GM19035 (cell line): ENCODE measurements around the gene PCNP.
"Not testable (repeated sequence)": the region's sequence is repeated elsewhere in the genome, so short reads cannot be mapped to it uniquely, and the experiment has no call there.

Experiments used
- ATAC-seq: cut with Tn5 transposase; IDR thresholded peaks from one replicate; pipeline ENCODE4 v1.9.1; 2021; ENCODE audit not compliant: unreplicated experiment

PCNP gene

GRCh38 chr3:101631098-101631796 lies 57.3 kb downstream of the PCNP start:
- ATAC-seq, result no peak

DNA sequence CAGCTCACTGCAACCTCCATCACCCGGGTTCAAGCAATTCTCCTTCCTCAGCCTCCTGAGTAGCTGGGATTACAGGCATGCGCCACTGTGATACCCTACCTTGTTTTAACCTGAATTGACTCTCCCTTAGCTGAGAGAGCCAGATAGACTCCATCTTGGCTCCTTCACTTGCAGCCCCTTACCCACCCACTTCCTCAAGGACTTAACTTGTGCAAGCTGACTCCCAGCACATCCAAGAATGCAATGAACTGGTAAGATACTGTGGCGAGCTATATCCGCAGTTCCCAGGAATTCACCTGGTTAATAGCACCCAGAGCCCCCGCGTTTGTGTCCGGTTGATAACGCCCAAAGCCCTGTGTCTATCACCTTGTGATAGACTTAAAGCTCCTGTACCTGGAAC lies 58.0 kb downstream of the PCNP start:
- ATAC-seq, result not testable (repeated sequence)

- ATAC-seq, result no peak
Observed at GRCh38 chr3:101632586-101632985, 58.6 kb downstream of the PCNP start.

GRCh38 chr3:101633186-101633585 lies 59.2 kb downstream of the PCNP start:
- ATAC-seq, result no peak

- no peak for ATAC-seq
Observed at GRCh38 chr3:101634591-101635196, 60.7 kb downstream of the PCNP start.

DNA sequence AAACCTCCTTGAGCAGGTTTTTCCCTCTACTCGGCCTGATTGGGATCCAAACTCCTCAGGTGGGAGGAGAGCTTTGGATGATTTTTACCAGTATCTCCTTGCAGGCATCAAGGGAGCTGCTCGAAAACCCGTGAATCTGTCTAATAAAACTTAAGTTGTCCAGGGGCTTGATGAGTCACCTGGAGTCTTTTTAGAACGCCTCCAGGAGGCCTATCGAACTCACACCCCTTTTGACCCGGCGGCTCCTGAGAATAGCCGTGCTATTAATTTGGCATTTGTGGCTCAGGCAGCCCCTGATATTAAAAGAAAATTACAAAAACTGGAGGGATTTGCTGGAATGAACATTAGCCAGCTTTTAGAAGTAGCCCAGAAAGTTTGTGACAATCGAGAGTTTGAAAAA lies 61.4 kb downstream of the PCNP start:
- no peak for ATAC-seq

- peak; percentile 93 for ATAC-seq
Observed at GRCh38 chr3:101635954-101636798, 62.2 kb downstream of the PCNP start.

DNA sequence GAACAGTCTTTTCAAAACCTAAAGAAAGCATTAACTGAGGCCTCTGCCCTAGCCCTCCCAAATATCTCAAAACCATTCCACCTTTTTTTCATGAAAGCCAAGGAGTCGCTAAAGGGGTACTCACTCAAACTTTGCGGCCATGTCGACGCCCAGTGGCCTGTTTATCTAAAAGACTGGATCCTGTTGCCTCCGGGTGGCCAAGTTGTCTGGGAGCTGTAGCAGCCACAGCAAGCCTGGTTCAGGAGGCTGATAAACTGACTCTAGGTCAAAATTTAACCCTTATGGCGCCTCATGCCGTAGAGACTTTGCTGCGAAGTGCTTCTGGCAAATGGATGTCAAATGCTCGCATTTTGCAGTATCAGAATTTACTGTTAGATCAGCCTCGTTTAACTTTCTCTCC lies 63.5 kb downstream of the PCNP start:
- ATAC-seq, result no peak

DNA sequence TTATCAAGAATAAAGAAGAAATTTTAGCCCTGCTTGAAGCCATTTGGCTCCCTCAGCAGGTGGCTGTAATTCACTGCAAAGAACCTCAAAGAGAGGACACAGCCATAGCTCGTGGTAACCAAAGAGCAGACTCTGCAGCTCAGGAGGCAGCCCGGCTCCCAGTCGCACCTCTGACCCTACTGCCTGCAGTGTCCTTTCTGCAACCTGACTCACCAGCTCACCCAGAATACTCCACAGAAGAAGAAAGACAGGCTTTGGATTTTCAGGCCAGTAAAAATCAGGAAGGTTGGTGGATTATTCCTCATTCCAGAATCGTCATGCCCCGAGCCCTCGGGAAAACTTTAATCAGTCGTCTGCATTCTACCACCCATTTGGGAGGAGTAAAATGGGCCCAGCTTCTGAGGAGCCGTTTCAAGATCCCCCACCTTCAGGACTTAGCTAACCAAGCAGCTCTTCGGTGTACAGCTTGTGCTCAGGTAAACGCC lies 64.3 kb downstream of the PCNP start:
- no peak for ATAC-seq

DNA sequence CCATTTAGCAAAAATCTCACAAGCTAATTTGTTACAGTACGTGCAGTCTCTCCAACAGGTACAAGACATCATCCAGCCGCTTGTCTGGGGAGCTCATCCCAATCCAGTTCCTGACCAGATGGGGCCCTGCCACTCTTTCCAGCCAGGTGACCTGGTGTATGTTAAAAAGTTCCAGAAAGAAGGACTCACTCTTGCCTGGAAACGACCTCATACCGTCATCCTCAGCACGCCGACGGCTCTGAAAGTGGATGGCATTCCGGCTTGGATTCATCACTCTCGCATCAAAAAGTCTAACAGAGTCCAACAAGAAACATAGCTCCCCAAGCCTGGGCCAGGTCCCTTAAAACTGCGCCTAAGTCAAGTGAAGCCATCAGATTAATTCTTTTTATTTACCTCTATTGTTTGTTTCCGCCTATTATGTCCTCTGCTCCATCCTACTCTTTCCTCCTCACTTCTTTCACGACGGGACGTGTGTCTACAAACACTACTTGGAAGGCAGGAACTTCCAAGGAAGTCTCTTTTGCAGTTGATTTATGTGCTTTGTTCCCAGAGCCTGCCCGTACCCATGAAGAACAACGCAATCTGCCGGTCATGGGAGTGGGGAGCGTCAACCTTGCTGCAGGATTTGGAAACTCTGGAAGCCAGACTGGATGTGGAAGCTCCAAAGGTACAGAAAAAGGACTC lies 65.4 kb downstream of the PCNP start:
- no peak for ATAC-seq

DNA sequence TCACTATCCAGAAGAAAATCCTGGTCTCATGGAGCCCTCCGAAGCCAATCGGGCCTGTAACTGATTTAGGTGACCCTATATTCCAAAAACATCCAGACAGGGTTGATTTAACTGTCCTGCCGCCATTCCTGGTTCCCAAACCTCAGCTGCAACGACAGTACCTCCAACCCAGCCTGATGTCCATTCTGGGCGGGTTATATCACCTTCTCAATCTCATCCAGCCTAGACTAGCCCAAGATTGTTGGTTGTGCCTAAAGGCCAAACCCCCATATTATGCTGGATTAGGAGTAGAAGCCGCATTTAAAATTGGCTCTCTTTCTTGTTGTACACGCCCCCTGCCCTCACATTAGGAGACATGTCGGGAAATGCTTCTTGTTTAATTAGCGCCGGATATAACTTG lies 66.3 kb downstream of the PCNP start:
- ATAC-seq, result no peak

- not testable (repeated sequence) for ATAC-seq
Observed at GRCh38 chr3:101641397-101642115, 67.6 kb downstream of the PCNP start.

DNA sequence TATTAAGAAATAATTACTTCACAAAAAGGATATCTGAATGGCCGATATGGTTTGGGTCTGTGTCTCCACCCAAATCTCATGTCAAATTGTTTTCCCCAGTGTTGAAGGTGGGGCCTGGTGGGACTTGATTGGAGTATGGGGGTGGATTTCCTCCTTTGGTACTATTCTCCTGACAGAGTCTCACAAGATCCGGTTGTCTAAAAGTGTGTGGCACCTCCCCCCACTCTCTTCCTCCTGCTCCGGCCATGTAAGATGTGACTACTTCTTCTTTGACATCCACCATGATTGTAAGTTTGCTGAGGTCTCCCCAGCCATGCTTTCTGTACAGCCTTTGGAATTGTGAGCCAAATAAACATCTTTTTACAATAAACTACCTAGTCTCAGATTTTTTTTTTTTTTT lies 68.5 kb downstream of the PCNP start:
- no peak for ATAC-seq

- no peak for ATAC-seq
Observed at GRCh38 chr3:101643009-101643844, 69.2 kb downstream of the PCNP start.
